Ascending aorta (tissue), 2 donors: ENCODE data around the gene WFIKKN1. TPM values are rescaled to one million over a fixed set of nuclear protein-coding genes. Genes with fewer than 3 reads are reported as not detected.

Experiments used
- DNase-seq, 2 donors: peaks; one replicate each; pipeline ENCODE4 v3.0.0-alpha.2; 2019; ENCODE audit warnings: low spot score in 2 of 2
- H3K27ac ChIP-seq, 2 donors: fragments of 200-600 bp; sonication (generic); one replicate each; pipeline ENCODE4 v1.5.1; 2016 to 2017; ENCODE audit warnings: mild to moderate bottlenecking in 1 of 2
- H3K27me3 ChIP-seq: fragments of 200-600 bp; sonication (generic); one replicate; pipeline ENCODE4 v1.5.1; 2017
- H3K36me3 ChIP-seq, 2 donors: fragments of 200-600 bp; sonication (generic); one replicate each; pipeline ENCODE4 v1.5.1; 2016
- H3K4me1 ChIP-seq, 2 donors: fragments of 200-600 bp; sonication (generic); one replicate each; pipeline ENCODE4 v1.5.1; 2016 to 2017; ENCODE audit warnings: mild to moderate bottlenecking in 1 of 2
- H3K4me3 ChIP-seq, 2 donors: fragments of 200-600 bp; sonication (generic); one replicate each; pipeline ENCODE4 v1.5.1; 2016 to 2017; ENCODE audit warnings: mild to moderate bottlenecking in 1 of 2
- H3K9me3 ChIP-seq, 2 donors: fragments of 200-600 bp; sonication (generic); one replicate each; pipeline ENCODE4 v1.5.1; 2016
- intact Hi-C: fragments of 100-400 bp; cut with DNase I; formaldehyde crosslinking; loops from one replicate; pipeline ENCODE4 v1.15.1; 2023
- total RNA-seq: library from RNA; depleted of rRNA; stranded (reverse); fragments of >200 nt; gene quantifications from one replicate; pipeline ENCODE4 v1.1.0, GENCODE V29; 2016
- TF ChIP-seq, protein P1 (sequence below), 3 experiments: fragments of 200-600 bp in 2 of 3; fragments of 450-650 bp in 1 of 3; sonication (generic) in 2 of 3; IDR thresholded peaks; one replicate each; pipeline ENCODE4 v1.5.1; 2016 to 2019; ENCODE audit warnings: antibody characterized with exemption in 3 of 3, mild to moderate bottlenecking in 1 of 3, moderate library complexity in 1 of 3

WFIKKN1 gene
- total RNA-seq, 1 donor from 2014 or later: not detected

DNA sequence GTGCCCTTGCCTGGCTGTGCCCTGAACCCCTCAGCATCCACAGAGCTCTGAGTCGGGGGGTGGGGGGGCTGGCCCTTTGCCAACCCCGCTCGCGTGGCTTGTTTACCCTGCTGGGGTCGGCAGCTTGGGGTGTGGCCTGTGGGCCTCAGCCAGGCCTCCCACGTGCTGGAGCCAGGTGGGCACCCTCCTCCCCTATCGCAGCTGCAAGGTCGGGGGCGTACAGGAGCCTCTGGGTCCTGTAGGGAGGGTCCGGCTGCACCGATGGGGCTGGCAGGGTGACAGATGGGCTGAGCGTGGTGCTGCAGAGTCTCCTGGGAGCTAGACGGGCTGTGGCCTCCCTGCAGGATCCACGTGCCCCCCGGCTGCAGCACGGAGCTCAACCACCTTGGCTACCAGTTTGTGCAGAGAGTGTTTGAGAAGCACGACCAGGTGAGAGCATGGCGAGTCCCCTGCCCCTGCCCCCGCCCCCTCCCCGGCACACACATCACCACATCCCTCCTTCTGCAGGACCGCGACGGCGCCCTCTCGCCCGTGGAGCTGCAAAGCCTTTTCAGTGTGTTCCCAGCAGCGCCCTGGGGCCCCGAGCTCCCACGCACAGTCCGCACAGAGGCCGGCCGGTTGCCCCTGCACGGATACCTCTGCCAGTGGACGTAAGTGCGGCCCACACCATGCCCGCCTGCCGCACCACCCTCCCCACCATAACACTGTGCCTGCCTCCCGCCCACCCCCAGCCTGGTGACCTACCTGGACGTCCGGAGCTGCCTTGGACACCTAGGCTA, 40.8 kb downstream of the WFIKKN1 start:
- DNase-seq: no peak
- Histone ChIP-seq H3K36me3 (peaks cover 45% of the 10 kb centered on the region in 2 donors), H3K27me3 (no peaks in the 10 kb centered on the region), H3K4me1 (peaks cover 0 to 20% of the 10 kb centered on the region in 2 donors), H3K9me3 (no peaks in the 10 kb centered on the region), H3K27ac (no peak overlapping the region), H3K4me3 (no peak overlapping the region)
- intact Hi-C loops: no loop called here
- TF ChIP-seq, protein P1, sequence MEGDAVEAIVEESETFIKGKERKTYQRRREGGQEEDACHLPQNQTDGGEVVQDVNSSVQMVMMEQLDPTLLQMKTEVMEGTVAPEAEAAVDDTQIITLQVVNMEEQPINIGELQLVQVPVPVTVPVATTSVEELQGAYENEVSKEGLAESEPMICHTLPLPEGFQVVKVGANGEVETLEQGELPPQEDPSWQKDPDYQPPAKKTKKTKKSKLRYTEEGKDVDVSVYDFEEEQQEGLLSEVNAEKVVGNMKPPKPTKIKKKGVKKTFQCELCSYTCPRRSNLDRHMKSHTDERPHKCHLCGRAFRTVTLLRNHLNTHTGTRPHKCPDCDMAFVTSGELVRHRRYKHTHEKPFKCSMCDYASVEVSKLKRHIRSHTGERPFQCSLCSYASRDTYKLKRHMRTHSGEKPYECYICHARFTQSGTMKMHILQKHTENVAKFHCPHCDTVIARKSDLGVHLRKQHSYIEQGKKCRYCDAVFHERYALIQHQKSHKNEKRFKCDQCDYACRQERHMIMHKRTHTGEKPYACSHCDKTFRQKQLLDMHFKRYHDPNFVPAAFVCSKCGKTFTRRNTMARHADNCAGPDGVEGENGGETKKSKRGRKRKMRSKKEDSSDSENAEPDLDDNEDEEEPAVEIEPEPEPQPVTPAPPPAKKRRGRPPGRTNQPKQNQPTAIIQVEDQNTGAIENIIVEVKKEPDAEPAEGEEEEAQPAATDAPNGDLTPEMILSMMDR (IDR thresholded peaks at IDR 0.05): no peak

DNA sequence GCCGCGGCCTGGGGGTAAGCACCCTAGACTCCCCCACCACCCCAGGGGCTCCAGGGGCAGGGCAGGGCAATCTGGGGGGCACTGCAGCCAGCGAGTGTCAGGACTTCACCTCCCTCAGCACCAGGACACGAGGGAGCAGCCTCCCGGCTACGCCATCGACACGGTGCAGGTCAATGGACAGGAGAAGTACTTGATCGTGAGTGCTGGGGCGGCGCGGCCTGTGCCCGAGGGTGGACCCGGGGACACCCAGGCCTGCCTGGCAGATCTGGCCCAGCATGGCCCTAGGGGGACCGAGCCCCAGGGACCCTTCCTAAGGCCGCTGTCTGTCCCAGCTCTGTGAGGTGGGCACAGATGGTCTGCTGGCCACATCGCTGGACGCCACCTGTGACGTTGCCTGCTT, 41.6 kb downstream of the WFIKKN1 start:
- intact Hi-C loops: no loop called here
- Histone ChIP-seq H3K4me3 (no peak overlapping the region), H3K27ac (no peak overlapping the region), H3K9me3 (no peaks in the 10 kb centered on the region), H3K36me3 (peaks cover 45% of the 10 kb centered on the region in 2 donors), H3K4me1 (peaks cover 0 to 17% of the 10 kb centered on the region in 2 donors), H3K27me3 (no peaks in the 10 kb centered on the region)
- TF ChIP-seq, protein P1 (IDR thresholded peaks at IDR 0.05): no peak
- DNase-seq: no peak

DNA sequence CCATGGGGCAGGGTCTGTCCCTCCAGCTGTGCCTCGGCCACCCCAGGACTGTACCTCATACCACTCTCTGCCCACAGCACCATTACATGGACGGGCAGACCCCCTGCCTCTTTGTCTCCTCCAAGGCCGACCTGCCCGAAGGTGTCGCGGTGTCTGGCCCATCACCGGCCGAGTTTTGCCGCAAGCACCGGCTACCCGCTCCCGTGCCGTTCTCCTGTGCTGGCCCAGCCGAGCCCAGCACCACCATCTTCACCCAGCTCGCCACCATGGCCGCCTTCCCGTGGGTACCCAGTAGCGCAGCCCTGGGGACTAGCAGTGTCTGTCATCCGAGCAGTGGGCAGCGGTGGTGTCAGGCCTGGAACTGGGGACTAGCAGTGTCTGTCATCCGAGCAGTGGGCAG, 42.1 kb downstream of the WFIKKN1 start:
- Histone ChIP-seq H3K9me3 (no peaks in the 10 kb centered on the region), H3K4me1 (peaks cover 0 to 15% of the 10 kb centered on the region in 2 donors), H3K4me3 (no peak overlapping the region), H3K27ac (no peak overlapping the region), H3K36me3 (peaks cover 45% of the 10 kb centered on the region in 2 donors), H3K27me3 (no peaks in the 10 kb centered on the region)
- intact Hi-C loops: no loop called here
- no peak for DNase-seq
- TF ChIP-seq, protein P1 (IDR thresholded peaks at IDR 0.05): no peak

DNA sequence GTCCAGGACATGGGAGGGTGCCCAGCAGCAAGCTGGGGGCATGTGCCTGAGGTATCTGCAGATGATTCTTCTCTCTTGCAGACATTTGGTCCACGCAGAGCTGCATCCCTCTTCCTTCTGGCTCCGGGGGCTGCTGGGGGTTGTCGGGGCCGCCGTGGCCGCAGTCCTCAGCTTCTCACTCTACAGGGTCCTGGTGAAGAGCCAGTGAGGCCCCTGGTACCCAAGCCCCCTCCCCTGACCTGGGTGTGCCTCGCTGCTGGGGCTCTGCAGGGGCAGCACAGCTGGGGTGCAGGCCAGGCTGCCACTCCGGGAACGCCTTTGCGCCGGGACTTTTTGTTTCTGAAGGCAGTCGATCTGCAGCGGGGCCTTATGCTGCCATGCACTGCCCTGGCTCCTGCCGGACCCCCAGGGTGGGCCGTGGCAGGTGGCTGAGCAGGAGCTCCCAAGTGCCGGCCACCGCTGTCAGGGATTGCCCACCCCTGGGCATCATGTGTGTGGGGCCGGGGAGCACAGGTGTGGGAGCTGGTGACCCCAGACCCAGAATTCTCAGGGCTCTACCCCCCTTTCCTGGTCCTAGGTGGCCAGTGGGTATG, 42.7 kb downstream of the WFIKKN1 start:
- peaks cover 45% of the 10 kb centered on the region in 2 donors for H3K36me3 ChIP-seq
- TF ChIP-seq, protein P1 (IDR thresholded peaks at IDR 0.05): no peak
- DNase-seq: no peak
- no peak overlapping the region for H3K4me3 ChIP-seq
- H3K4me1 ChIP-seq: peaks cover 0 to 15% of the 10 kb centered on the region in 2 donors
- H3K27ac ChIP-seq: no peak overlapping the region
- H3K9me3 ChIP-seq: no peaks in the 10 kb centered on the region
- H3K27me3 ChIP-seq: no peaks in the 10 kb centered on the region
- intact Hi-C loops: no loop called here

DNA sequence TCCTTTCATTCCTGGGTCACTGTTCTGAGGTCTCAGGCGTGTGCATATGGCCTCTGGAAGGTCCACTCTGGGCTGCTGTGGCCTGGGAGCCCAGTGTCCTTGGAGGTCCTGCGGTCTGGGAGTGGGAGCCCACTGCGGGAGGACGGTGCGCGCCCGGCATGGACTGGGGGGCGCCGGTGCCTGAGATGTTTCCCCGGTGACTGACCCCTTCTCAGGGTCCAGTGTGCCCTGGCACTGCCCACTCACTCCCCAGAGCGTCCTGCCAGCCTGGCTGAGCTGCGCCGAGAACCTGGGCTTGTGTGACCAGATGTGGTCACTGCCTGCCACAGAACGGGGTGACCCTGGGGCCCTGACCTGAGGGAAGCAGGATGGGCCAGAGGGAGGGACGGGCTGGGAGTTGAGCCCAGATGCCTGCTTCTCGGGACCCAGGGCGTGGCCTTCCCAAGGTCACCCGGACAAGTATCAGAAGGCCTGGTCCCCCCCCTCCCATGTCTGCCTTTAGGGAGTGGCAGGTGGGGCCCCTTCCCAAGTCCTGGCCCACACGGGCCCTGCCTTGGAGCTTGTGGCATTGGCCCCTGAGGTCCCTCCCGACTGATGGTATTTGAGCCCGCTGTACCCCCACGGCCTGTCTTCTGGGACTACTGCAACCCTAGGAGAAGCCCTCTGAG, 43.6 kb downstream of the WFIKKN1 start:
- no peaks in the 10 kb centered on the region for H3K9me3 ChIP-seq
- DNase-seq: no peak
- no peak overlapping the region for H3K27ac ChIP-seq
- no peaks in the 10 kb centered on the region for H3K27me3 ChIP-seq
- intact Hi-C loops: no loop called here
- peaks cover 44 to 45% of the 10 kb centered on the region in 2 donors for H3K36me3 ChIP-seq
- peaks cover 0 to 7% of the 10 kb centered on the region in 2 donors for H3K4me1 ChIP-seq
- TF ChIP-seq, protein P1 (IDR thresholded peaks at IDR 0.05): no peak
- no peak overlapping the region for H3K4me3 ChIP-seq
